Gastrocnemius medialis (tissue), 4 donors: ENCODE results near the gene TLK2.

Experiments used
- POLR2A ChIP-seq, 2 donors: fragments of 450-650 bp; IDR thresholded peaks; one replicate each; pipeline ENCODE4 v1.6.1; 2017; ENCODE audit warnings: antibody characterized with exemption in 2 of 2, mild to moderate bottlenecking in 2 of 2, moderate library complexity in 2 of 2
- TF ChIP-seq, protein P1 (sequence below), 5 experiments: fragments of 450-650 bp in 3 of 5; fragments of 200-600 bp in 2 of 5; sonication (generic) in 2 of 5; IDR thresholded peaks in 4 of 5; conservative IDR thresholded peaks in 1 of 5; 1 replicate in 4 of 5; 2 replicates in 1 of 5; pipeline ENCODE4 v1.5.1; 2016 to 2019; ENCODE audit warnings: antibody characterized with exemption in 5 of 5, mild to moderate bottlenecking in 3 of 5, moderate library complexity in 3 of 5

DNA sequence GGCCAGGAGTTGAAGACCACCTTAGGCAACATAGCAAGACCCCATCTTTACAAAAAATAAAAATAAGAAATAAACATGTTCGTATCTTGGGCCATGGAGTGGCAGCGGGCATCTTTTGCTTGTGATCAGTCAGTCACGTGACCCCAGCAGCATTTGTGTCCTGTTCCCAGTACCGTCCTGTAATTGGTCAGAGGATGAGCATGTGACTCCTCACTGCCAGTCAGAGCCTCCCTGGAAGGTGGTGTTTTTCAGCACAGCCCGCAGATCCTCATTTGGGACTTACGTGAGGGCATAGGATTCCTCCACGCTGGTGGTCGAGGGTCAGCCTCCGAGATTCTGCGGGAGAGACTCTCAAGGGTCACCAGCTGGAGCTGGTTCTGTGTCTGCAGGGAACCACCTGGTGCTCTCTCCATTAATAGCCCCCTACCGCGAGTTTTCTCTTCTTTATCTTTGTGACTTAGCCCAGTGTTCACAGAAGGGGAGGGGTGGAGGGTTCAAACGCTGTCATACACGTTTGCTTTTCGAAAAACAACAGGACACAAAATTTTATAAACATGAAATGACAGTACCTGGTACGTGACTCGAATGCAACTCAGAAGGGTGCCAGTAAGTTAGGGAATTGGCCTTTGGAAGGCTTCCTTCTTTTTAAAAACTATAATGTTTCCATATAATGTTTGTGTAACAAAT is 166.0 kb downstream of the TLK2 start:
- TF ChIP-seq, protein P1, sequence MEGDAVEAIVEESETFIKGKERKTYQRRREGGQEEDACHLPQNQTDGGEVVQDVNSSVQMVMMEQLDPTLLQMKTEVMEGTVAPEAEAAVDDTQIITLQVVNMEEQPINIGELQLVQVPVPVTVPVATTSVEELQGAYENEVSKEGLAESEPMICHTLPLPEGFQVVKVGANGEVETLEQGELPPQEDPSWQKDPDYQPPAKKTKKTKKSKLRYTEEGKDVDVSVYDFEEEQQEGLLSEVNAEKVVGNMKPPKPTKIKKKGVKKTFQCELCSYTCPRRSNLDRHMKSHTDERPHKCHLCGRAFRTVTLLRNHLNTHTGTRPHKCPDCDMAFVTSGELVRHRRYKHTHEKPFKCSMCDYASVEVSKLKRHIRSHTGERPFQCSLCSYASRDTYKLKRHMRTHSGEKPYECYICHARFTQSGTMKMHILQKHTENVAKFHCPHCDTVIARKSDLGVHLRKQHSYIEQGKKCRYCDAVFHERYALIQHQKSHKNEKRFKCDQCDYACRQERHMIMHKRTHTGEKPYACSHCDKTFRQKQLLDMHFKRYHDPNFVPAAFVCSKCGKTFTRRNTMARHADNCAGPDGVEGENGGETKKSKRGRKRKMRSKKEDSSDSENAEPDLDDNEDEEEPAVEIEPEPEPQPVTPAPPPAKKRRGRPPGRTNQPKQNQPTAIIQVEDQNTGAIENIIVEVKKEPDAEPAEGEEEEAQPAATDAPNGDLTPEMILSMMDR (IDR thresholded peaks at IDR 0.05 in 4 of 5, conservative IDR thresholded peaks at IDR 0.05 in 1 of 5), result no peak
- no peak for TF ChIP-seq POLR2A (IDR thresholded peaks at IDR 0.05)
